Endothelial cell of umbilical vein (primary cell): ENCODE data around the gene SPTBN5. TPM values are rescaled to one million over a fixed set of nuclear protein-coding genes. Genes with fewer than 3 reads are reported as not detected.

Source experiments
- BruUV-seq: library from RNA; stranded (reverse); fragments of 400-500 nt; replicated peaks from 2 replicates; lab custom pipeline; 2021; lab: Mats Ljungman, UMichigan
- CTCF ChIA-PET: fragments of 300-600, 350-600 bp; sonication (Branson Sonifier 250); formaldehyde crosslinking; loops from one replicate; lab custom pipeline; 2021; ENCODE audit warnings: antibody characterized with exemption, inconsistent platforms; lab: Charles Lee
- POLR2A ChIA-PET: fragments of 300-600, 350-600 bp; sonication (Branson Sonifier 250); formaldehyde crosslinking; loops from one replicate; lab custom pipeline; 2021; ENCODE audit warnings: antibody characterized with exemption, inconsistent platforms; lab: Charles Lee
- DNase-seq: peaks from one replicate; pipeline ENCODE4 v3.0.0-alpha.2; 2011; ENCODE audit warnings: low read depth, low spot score
- FAIRE-seq: peaks from 2 replicates; lab custom pipeline; 2011; peaks lifted over from hg19 to GRCh38; lab: Jason Lieb, UNC
- H2AFZ ChIP-seq: 2 replicates; pipeline ENCODE4 v1.6.0; 2012; ENCODE audit warnings: low read depth, low read length, control low read depth, inconsistent platforms
- H3K27ac ChIP-seq: 2 replicates; pipeline ENCODE4 v1.5.1; 2011; ENCODE audit warnings: low read depth, mild to moderate bottlenecking, control low read depth, low read length, moderate library complexity; ENCODE audit not compliant: insufficient read depth
- H3K27me3 ChIP-seq, 2 experiments: 2 replicates each; pipeline versions ENCODE4 v1.6.0 to v1.6.1; 2011; ENCODE audit warnings: low read length in 2 of 2, mixed read lengths in 1 of 2; ENCODE audit not compliant: control insufficient read depth in 2 of 2, insufficient read depth in 2 of 2
- H3K36me3 ChIP-seq, 2 experiments: 2 replicates in 1 of 2; 3 replicates in 1 of 2; pipeline ENCODE4 v1.5.1; 2011; ENCODE audit warnings: low read length in 2 of 2, mild to moderate bottlenecking in 1 of 2, moderate library complexity in 1 of 2; ENCODE audit not compliant: control insufficient read depth in 2 of 2, insufficient read depth in 2 of 2; ENCODE audit errors: extremely low read depth in 1 of 2
- H3K4me1 ChIP-seq: 3 replicates; pipeline ENCODE4 v1.5.1; 2011; ENCODE audit warnings: mild to moderate bottlenecking, low read length; ENCODE audit not compliant: control insufficient read depth, insufficient read depth; ENCODE audit errors: extremely low read depth
- H3K4me2 ChIP-seq: 2 replicates; pipeline ENCODE4 v1.6.1; 2011; ENCODE audit warnings: low read length, control low read depth, mixed read lengths; ENCODE audit not compliant: insufficient read depth
- H3K4me3 ChIP-seq, 3 experiments: fragments of 200-600 bp in 1 of 3; sonication (generic), shearing (Covaris generic) in 1 of 3; replicated peaks in 1 of 3; 2 replicates each; pipeline ENCODE4 v1.5.1; 2011 to 2016; ENCODE audit warnings: control low read depth in 3 of 3, low read length in 3 of 3, mild to moderate bottlenecking in 2 of 3, inconsistent platforms in 1 of 3, low read depth in 1 of 3, moderate library complexity in 1 of 3; ENCODE audit not compliant: insufficient read depth in 1 of 3
- H3K79me2 ChIP-seq: 2 replicates; pipeline ENCODE4 v1.6.0; 2012; ENCODE audit warnings: low read length, inconsistent platforms; ENCODE audit not compliant: control insufficient read depth, insufficient read depth
- H3K9ac ChIP-seq: replicated peaks from 2 replicates; pipeline ENCODE3; 2011; ENCODE audit warnings: low read length, control low read depth; ENCODE audit not compliant: insufficient read depth; ENCODE audit errors: extremely low read depth
- H3K9me1 ChIP-seq: replicated peaks from 3 replicates; pipeline ENCODE4 v1.6.0; 2011; ENCODE audit warnings: mild to moderate bottlenecking, low read length; ENCODE audit not compliant: control insufficient read depth, insufficient read depth; ENCODE audit errors: extremely low read depth
- H3K9me3 ChIP-seq: replicated peaks from 2 replicates; pipeline ENCODE4 v1.5.1; 2012; ENCODE audit warnings: low read length, inconsistent platforms; ENCODE audit not compliant: control insufficient read depth, insufficient read depth
- H4K20me1 ChIP-seq: replicated peaks from 2 replicates; pipeline ENCODE3; 2011; ENCODE audit warnings: mild to moderate bottlenecking, low read length; ENCODE audit not compliant: control insufficient read depth, insufficient read depth; ENCODE audit errors: extremely low read depth
- CTCF ChIP-seq, 2 donors: IDR thresholded peaks; 1 replicate in 1 of 2; 2 replicates in 1 of 2; pipeline ENCODE4 v1.5.1; 2011; ENCODE audit warnings: low read length in 2 of 2, mild to moderate bottlenecking in 2 of 2, moderate library complexity in 2 of 2, control low read depth in 1 of 2, inconsistent platforms in 1 of 2, low read depth in 1 of 2; ENCODE audit not compliant: insufficient read depth in 1 of 2; ENCODE audit errors: extremely low read depth in 1 of 2
- EZH2 ChIP-seq: IDR thresholded peaks from 2 replicates; pipeline ENCODE4 v1.6.1; 2012; ENCODE audit warnings: borderline replicate concordance, low read depth, mild to moderate bottlenecking, moderate library complexity, low read length, inconsistent platforms; ENCODE audit not compliant: severe bottlenecking
- GATA2 ChIP-seq: IDR thresholded peaks from 2 replicates; pipeline ENCODE4 v1.7.0; 2011; ENCODE audit warnings: low read depth, mild to moderate bottlenecking, moderate library complexity, mixed read lengths, low read length; ENCODE audit not compliant: insufficient read length, insufficient read depth
- dilution Hi-C: fragments of 300-500 bp; cut with MboI; formaldehyde crosslinking; loops from one replicate; pipeline ENCODE4 v1.15.0; 2019; ENCODE audit warnings: low sequenced_read_pairs; ENCODE audit not compliant: extremely low pct_ligation_motif_present
- intact Hi-C: fragments of 100-400 bp; cut with micrococcal nuclease; formaldehyde crosslinking; loops from one replicate; pipeline ENCODE4 v1.10.0; 2022
- microRNA-seq: library from miRNA; unstranded; fragments of <30 nt; microRNA quantifications from one replicate; pipeline ENCODE4 v1.2.0, GENCODE V29; 2021; ENCODE audit warnings: borderline number of aligned reads, borderline replicate concordance
- polyA plus RNA-seq, 4 experiments: library from polyadenylated mRNA; depleted of rRNA in 3 of 4; stranded (reverse) in 3 of 4; unstranded in 1 of 4; fragments of >200 nt; gene quantifications; 2 replicates each; pipeline versions ENCODE4 v1.2.1 to v1.2.3, GENCODE V29; 2011 to 2012; ENCODE audit warnings: missing spikeins in 1 of 4
- small RNA-seq: library from RNA; depleted of rRNA; stranded (forward); fragments of <200 nt; gene quantifications from one replicate; pipeline ENCODE3, GENCODE V24; 2012; ENCODE audit warnings: low replicate concordance, low read depth; ENCODE audit not compliant: insufficient read depth, insufficient read length
- total RNA-seq: library from RNA; stranded (reverse); gene quantifications from 2 replicates; pipeline ENCODE4 v1.2.3, GENCODE V29; 2021

Gene SPTBN5
- total and polyA plus RNA-seq, 2 donors (not counting 3 experiments of a cell fraction or from before 2014, with no cell fraction given): 12.0 to 19.0 TPM

- ChIA-PET CTCF (interaction anchor here (1.1 to 15.9 kb wide), 3 partner anchors 12 to 23 kb away, joined by 3 to 754 read pairs (median 219); partner anchors contain the start of gene MAPKBP1), POLR2A (no interaction called here)
- H3K9me1 ChIP-seq: no peaks in the 10 kb centered on the region
- no peaks in the 10 kb centered on the region for H3K9me3 ChIP-seq
- intact Hi-C loops (no loop called here), dilution Hi-C loops (no loop called here)
- no peak overlapping the region for H3K9ac ChIP-seq
- H3K27ac ChIP-seq: no peak overlapping the region
- no TSS peak for BruUV-seq
- peaks cover 34% of the 10 kb centered on the region for H3K4me1 ChIP-seq
- H3K4me2 ChIP-seq: no peak overlapping the region
- H3K27me3 ChIP-seq: no peaks in the 10 kb centered on the region
- peaks cover 2 to 6% of the 10 kb centered on the region in 2 experiments for H3K36me3 ChIP-seq
- H4K20me1 ChIP-seq: no peaks in the 10 kb centered on the region
- H3K79me2 ChIP-seq: peaks cover 25% of the 10 kb centered on the region
- TF ChIP-seq CTCF (IDR thresholded peaks at IDR 0.05; ENCODE audit: extremely low read depth in 1 of 2, insufficient read depth in 1 of 2, low read depth in 1 of 2, low read length in 2 of 2) (no peak), EZH2 (no peak), GATA2 (no peak)
- FAIRE-seq (no peak), DNase-seq (no peak)
- H2AFZ ChIP-seq: no peak overlapping the region
- H3K4me3 ChIP-seq: no peak overlapping the region
Measured at GRCh38 chr15:41798607-41799487, 95.0 kb downstream of the SPTBN5 start.

Small RNA genes lying within 50 kb of the gene (microRNA-seq; reads per million reads assigned to microRNA genes)
- gene MIR4310: not detected

Small RNA genes lying within 50 kb of the gene (small RNA-seq; reads per million reads assigned to genes)
- gene JMJD7-PLA2G4B (not detected), gene MIR4310 (not detected), gene RNA5SP393 (not detected)

Other genes starting within 250 kb of the SPTBN5 start
- gene MGA, start 233.6 kb downstream of the SPTBN5 start, total RNA-seq: 34.0 and 36.5 TPM in 2 replicates
- gene MGA, start 233.6 kb downstream of the SPTBN5 start, polyA plus RNA-seq: 3.6 and 4.1 TPM in 2 replicates
- gene MAPKBP1, start 119.6 kb downstream of the SPTBN5 start, total RNA-seq: 49.1 and 55.8 TPM in 2 replicates
- 12.3 and 12.7 TPM in 2 replicates for gene MAPKBP1, start 119.6 kb downstream of the SPTBN5 start, polyA plus RNA-seq
- 11.4 and 15.0 TPM in 2 replicates for gene JMJD7, start 66.0 kb downstream of the SPTBN5 start, total RNA-seq
- gene JMJD7, start 66.0 kb downstream of the SPTBN5 start, polyA plus RNA-seq: 7.3 and 7.8 TPM in 2 replicates
- gene PLA2G4B, start 55.2 kb downstream of the SPTBN5 start, total RNA-seq: 4.0 and 5.6 TPM in 2 replicates
- 3.7 and 7.9 TPM in 2 replicates for gene PLA2G4B, start 55.2 kb downstream of the SPTBN5 start, polyA plus RNA-seq
- 126 and 128 TPM in 2 replicates for gene EHD4, start 78.5 kb upstream of the SPTBN5 start, total RNA-seq
- gene EHD4, start 78.5 kb upstream of the SPTBN5 start, polyA plus RNA-seq: 96.7 and 99.1 TPM in 2 replicates
- gene PLA2G4E, start 127.0 kb upstream of the SPTBN5 start, total RNA-seq: not detected in 2 replicates
- not detected in 2 replicates for gene PLA2G4E, start 127.0 kb upstream of the SPTBN5 start, polyA plus RNA-seq
- not detected in 2 replicates for gene PLA2G4D, start 200.5 kb upstream of the SPTBN5 start, total RNA-seq
- gene PLA2G4D, start 200.5 kb upstream of the SPTBN5 start, polyA plus RNA-seq: not detected in 2 replicates